Smooth muscle cell (in vitro differentiated cells): Measurements from ENCODE around the gene RNF168. TPM values are rescaled to one million over a fixed set of nuclear protein-coding genes. Genes with fewer than 3 reads are reported as not detected.
"Not testable (repeated sequence)": the region's sequence is repeated elsewhere in the genome, so short reads cannot be mapped to it uniquely, and the experiment has no call there.

ENCODE experiments used
- DNase-seq: peaks from one replicate; lab custom pipeline; 2025; ENCODE audit not compliant: unreplicated experiment; lab: John Stamatoyannopoulos, UW
- H2AFZ ChIP-seq: fragments of 200-600 bp; sonication (generic); 2 replicates; pipeline ENCODE4 v1.6.0; 2016; ENCODE audit warnings: antibody characterized with exemption, low read depth, mild to moderate bottlenecking
- H3F3A ChIP-seq: fragments of 200-600 bp; sonication (generic); 2 replicates; pipeline ENCODE4 v1.6.0; 2017; ENCODE audit warnings: antibody characterized with exemption, low read depth
- H3K27ac ChIP-seq: fragments of 200-600 bp; sonication (generic); 2 replicates; pipeline ENCODE4 v1.5.1; 2016; ENCODE audit warnings: low read depth, mild to moderate bottlenecking
- H3K27me3 ChIP-seq: fragments of 200-600 bp; sonication (generic); 2 replicates; pipeline ENCODE4 v1.6.1; 2016; ENCODE audit warnings: low read depth, mild to moderate bottlenecking
- H3K36me3 ChIP-seq: fragments of 200-600 bp; sonication (generic); 2 replicates; pipeline ENCODE4 v1.5.1; 2016; ENCODE audit warnings: low read depth
- H3K4me1 ChIP-seq: fragments of 200-600 bp; sonication (generic); 2 replicates; pipeline ENCODE4 v1.5.1; 2016; ENCODE audit warnings: low read depth
- H3K4me2 ChIP-seq: fragments of 200-600 bp; sonication (generic); 2 replicates; pipeline ENCODE4 v1.6.0; 2016; ENCODE audit warnings: mild to moderate bottlenecking
- H3K4me3 ChIP-seq: fragments of 200-600 bp; sonication (generic); 2 replicates; pipeline ENCODE4 v1.5.1; 2016; ENCODE audit warnings: mild to moderate bottlenecking
- H3K79me2 ChIP-seq: fragments of 200-600 bp; sonication (generic); 2 replicates; pipeline ENCODE4 v1.6.0; 2016; ENCODE audit warnings: low read depth, mild to moderate bottlenecking
- H3K9ac ChIP-seq: fragments of 200-600 bp; sonication (generic); 2 replicates; pipeline ENCODE4 v1.6.0; 2016; ENCODE audit warnings: low read depth
- H3K9me3 ChIP-seq: fragments of 200-600 bp; sonication (generic); replicated peaks from 2 replicates; pipeline ENCODE4 v1.5.1; 2016; ENCODE audit warnings: low read depth
- H4K20me1 ChIP-seq: fragments of 200-600 bp; sonication (generic); 2 replicates; pipeline ENCODE4 v1.6.0; 2016; ENCODE audit warnings: low read depth
- WGBS: methylation state at CpG from one replicate; pipeline ENCODE4 v1.1.7; 2016; ENCODE audit warnings: low lambda C conversion rate; 5-methylcytosine and 5-hydroxymethylcytosine counted together
- polyA plus RNA-seq: library from polyadenylated mRNA; unstranded; fragments of >200 nt; fragmentation: Nextera tagmentation; extraction: Ambion mirVana; gene quantifications from 2 replicates; pipeline ENCODE4 v1.2.1, GENCODE V29; 2016
- total RNA-seq: library from RNA; depleted of rRNA; stranded (reverse); fragments of >200 nt; gene quantifications from 2 replicates; pipeline ENCODE4 v1.2.3, GENCODE V29; 2014
- TF ChIP-seq, protein P1 (sequence below): fragments of 200-600 bp; sonication (generic); IDR thresholded peaks from 2 replicates; pipeline ENCODE4 v1.5.1; 2017; ENCODE audit warnings: borderline replicate concordance, mild to moderate bottlenecking, antibody characterized with exemption; ENCODE audit not compliant: insufficient read depth, poor library complexity, severe bottlenecking

The RNF168 gene
- total and polyA plus RNA-seq, 2 experiments from 2014 or later: 8.1 to 25.9 TPM

DNA sequence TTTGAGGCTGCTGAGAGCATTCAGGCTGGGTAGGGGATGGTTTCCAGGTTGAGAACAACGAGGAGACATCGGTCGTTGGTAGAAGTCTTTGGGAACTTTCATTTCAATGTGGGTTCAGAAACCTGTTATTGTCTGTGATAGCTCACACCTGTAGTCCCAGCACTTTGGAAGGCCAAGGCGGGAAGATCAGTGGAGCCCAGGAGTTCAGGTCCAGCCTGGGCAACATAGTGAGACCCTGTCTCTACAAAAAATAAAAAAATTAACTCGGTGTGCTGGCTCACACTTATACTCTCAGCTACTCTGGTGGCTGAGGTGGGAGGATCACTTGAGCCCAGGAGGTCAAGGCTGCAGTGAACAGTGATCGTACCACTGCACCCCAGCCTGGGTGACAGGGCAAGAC, 988 bp upstream of the RNF168 start:
- no peak overlapping the region for H3K9ac ChIP-seq
- H4K20me1 ChIP-seq: peaks cover 19% of the 10 kb centered on the region
- TF ChIP-seq, protein P1, sequence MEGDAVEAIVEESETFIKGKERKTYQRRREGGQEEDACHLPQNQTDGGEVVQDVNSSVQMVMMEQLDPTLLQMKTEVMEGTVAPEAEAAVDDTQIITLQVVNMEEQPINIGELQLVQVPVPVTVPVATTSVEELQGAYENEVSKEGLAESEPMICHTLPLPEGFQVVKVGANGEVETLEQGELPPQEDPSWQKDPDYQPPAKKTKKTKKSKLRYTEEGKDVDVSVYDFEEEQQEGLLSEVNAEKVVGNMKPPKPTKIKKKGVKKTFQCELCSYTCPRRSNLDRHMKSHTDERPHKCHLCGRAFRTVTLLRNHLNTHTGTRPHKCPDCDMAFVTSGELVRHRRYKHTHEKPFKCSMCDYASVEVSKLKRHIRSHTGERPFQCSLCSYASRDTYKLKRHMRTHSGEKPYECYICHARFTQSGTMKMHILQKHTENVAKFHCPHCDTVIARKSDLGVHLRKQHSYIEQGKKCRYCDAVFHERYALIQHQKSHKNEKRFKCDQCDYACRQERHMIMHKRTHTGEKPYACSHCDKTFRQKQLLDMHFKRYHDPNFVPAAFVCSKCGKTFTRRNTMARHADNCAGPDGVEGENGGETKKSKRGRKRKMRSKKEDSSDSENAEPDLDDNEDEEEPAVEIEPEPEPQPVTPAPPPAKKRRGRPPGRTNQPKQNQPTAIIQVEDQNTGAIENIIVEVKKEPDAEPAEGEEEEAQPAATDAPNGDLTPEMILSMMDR: no peak
- H3K27me3 ChIP-seq: no peaks in the 10 kb centered on the region
- no peak overlapping the region for H3K27ac ChIP-seq
- peaks cover 6% of the 10 kb centered on the region for H3F3A ChIP-seq
- H3K4me2 ChIP-seq: no peak overlapping the region
- no peak overlapping the region for H3K4me3 ChIP-seq
- H3K9me3 ChIP-seq: no peaks in the 10 kb centered on the region
- no peak for DNase-seq
- WGBS: 93% methylated on average over 6 of the region's 6 CpGs
- peaks cover 27% of the 10 kb centered on the region for H3K79me2 ChIP-seq
- H3K36me3 ChIP-seq: no peaks in the 10 kb centered on the region
- peaks cover 3% of the 10 kb centered on the region for H3K4me1 ChIP-seq
- no peak overlapping the region for H2AFZ ChIP-seq

DNA sequence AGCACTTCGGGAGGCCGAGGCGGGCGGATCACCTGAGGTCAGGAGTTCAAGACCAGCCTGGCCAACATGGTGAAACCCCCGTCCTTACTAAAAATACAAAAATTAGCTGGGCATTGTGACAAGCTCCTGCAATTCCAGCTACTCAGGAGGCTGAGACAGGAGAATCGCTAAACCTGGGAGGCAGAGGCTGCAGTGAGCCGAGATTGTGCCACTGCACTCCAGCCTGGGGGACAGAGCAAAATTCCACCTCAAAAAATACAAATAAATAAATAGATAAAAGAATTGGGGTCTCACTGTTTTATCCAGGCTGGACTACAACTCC, 470 bp upstream of the RNF168 start:
- Histone ChIP-seq H3K4me3 (peak overlapping the region; percentile 77), H4K20me1 (peaks cover 22% of the 10 kb centered on the region), H3K27ac (peak overlapping the region; percentile 97), H3K4me2 (peak overlapping the region; percentile 89), H3K79me2 (peaks cover 32% of the 10 kb centered on the region)
- H3K9me3 ChIP-seq, H3K36me3 ChIP-seq, H3K4me1 ChIP-seq, H3F3A ChIP-seq, H3K9ac ChIP-seq, H2AFZ ChIP-seq, H3K27me3 ChIP-seq, DNase-seq: not testable (repeated sequence)
- 39% methylated on average over 7 of the region's 7 CpGs for WGBS

DNA sequence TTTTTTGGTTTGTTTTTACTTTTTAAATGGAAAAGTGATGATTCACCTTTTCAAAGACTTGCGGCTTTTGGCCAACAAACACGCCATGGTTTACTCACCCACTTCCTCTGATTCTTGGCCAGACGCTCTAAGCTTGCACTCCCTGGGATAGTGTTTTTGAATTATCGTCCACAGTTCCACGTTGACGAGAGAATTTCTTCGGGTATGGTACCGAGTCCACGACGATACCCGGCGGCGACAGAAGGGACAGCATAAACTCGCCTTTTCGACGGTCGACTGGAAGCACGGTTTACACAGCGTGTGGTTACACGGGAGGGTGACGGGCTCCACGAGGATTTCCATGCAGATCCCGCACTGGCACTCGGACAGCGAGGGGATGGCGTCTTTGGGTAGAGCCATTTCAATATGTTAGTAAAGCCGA, 783 bp downstream of the RNF168 start:
- Histone ChIP-seq H3K4me3 (peak overlapping the region; percentile 77), H4K20me1 (peaks cover 32% of the 10 kb centered on the region), H3K36me3 (no peaks in the 10 kb centered on the region), H3K4me1 (peaks cover 6% of the 10 kb centered on the region), H3F3A (peaks cover 6% of the 10 kb centered on the region), H3K27ac (peak overlapping the region; percentile 97), H3K27me3 (no peaks in the 10 kb centered on the region), H3K4me2 (peak overlapping the region; percentile 89), H2AFZ (peak overlapping the region; percentile 37), H3K9me3 (no peaks in the 10 kb centered on the region), H3K9ac (peak overlapping the region; percentile 91), H3K79me2 (peaks cover 44% of the 10 kb centered on the region)
- DNase-seq: peak; percentile 59
- WGBS: under 1% methylated on average over 27 of the region's 27 CpGs
- TF ChIP-seq, protein P1: no peak

DNA sequence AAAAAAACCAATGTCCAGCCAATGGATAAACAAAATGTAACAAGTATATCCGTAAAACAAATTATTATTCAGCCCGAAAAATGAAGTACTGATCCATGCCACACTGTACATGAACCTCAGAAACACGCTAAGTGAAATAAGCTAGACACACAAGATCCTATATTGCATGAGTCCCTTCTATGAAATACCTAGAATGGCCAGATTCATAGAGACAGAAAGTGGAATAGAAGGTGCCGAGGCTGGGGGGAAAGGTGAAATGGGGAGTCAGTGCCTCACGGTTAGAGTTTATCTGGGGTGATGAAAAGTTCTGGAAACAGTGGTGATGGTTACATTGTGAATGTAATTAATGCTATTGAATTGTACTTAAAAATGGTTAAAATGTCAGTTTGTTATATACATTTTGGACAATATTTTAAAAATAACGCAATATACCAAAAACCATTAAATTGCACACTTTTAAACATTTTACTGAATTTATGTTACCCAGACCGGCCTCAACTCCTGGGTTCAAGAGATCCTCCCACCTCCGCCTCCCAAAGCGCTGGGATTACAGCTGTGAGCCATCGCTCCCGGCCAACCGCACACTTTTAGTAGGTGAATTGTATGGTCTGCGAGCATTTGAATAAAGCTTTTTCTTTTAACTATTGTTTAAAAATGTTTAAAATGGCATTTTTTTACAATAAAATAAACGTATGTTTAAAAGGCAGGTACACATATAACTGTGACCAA, 2.1 kb downstream of the RNF168 start:
- WGBS: 7% methylated on average over 14 of the region's 14 CpGs
- peak overlapping the region; percentile 89 for H3K4me2 ChIP-seq
- H3K9me3 ChIP-seq: no peaks in the 10 kb centered on the region
- H3K4me1 ChIP-seq: peaks cover 6% of the 10 kb centered on the region
- peaks cover 45% of the 10 kb centered on the region for H4K20me1 ChIP-seq
- H3F3A ChIP-seq: peaks cover 6% of the 10 kb centered on the region
- H3K36me3 ChIP-seq: no peaks in the 10 kb centered on the region
- TF ChIP-seq, protein P1: no peak
- H3K4me3 ChIP-seq: peak overlapping the region; percentile 77
- DNase-seq: no peak
- peaks cover 57% of the 10 kb centered on the region for H3K79me2 ChIP-seq
- H3K9ac ChIP-seq: peak overlapping the region; percentile 91
- no peaks in the 10 kb centered on the region for H3K27me3 ChIP-seq
- H3K27ac ChIP-seq: peak overlapping the region; percentile 97
- no peak overlapping the region for H2AFZ ChIP-seq
